ENCODE measurements around the gene ESPL1.
"Not testable (repeated sequence)": the region's sequence is repeated elsewhere in the genome, so short reads cannot be mapped to it uniquely, and the experiment has no call there.

The ESPL1 gene

GRCh38 chr12:53324779-53325510, 56.8 kb downstream of the ESPL1 start:
- Histone ChIP-seq H3K9ac (ENCODE audit: insufficient read length, low read depth) (peak overlapping the region; percentile 74), H3K36me3 (ENCODE audit: insufficient read depth, insufficient read length, low read length) (peaks cover 4% of the 10 kb centered on the region), H3K4me3 (ENCODE audit: insufficient read length, low read depth) (peak overlapping the region; percentile 40), H3K9me3 (ENCODE audit: insufficient read depth, low read length) (no peaks in the 10 kb centered on the region), H3K4me1 (ENCODE audit: insufficient read depth, insufficient read length) (peaks cover 12% of the 10 kb centered on the region), H3K27me3 (ENCODE audit: insufficient read depth, insufficient read length) (peaks cover 31% of the 10 kb centered on the region)
- DNase-seq (ENCODE audit: low read depth, low spot score) = peak; percentile 80
- no peak for TF ChIP-seq ZNF274 (IDR thresholded peaks at IDR 0.05; ENCODE audit: low read depth, low read length)

GRCh38 chr12:53325511-53326061, 57.5 kb downstream of the ESPL1 start:
- peaks cover 12% of the 10 kb centered on the region for H3K4me1 ChIP-seq (ENCODE audit: insufficient read depth, insufficient read length)
- no peak for TF ChIP-seq YY1 (IDR thresholded peaks at IDR 0.05; ENCODE audit: insufficient read depth, insufficient read length)
- no peak for TF ChIP-seq SUZ12 (IDR thresholded peaks at IDR 0.05; ENCODE audit: extremely low read depth, insufficient read depth, insufficient read length)
- no peak for TF ChIP-seq ZNF274 (IDR thresholded peaks at IDR 0.05; ENCODE audit: low read depth, low read length)
- H3K9me3 ChIP-seq (ENCODE audit: insufficient read depth, low read length) = no peaks in the 10 kb centered on the region
- peak overlapping the region; percentile 79 for H3K9ac ChIP-seq (ENCODE audit: insufficient read length, low read depth)
- DNase-seq (ENCODE audit: low read depth, low spot score) = no peak
- H3K4me3 ChIP-seq (ENCODE audit: insufficient read length, low read depth) = peak overlapping the region; percentile 40
- H3K27me3 ChIP-seq (ENCODE audit: insufficient read depth, insufficient read length) = peaks cover 31% of the 10 kb centered on the region
- H3K36me3 ChIP-seq (ENCODE audit: insufficient read depth, insufficient read length, low read length) = no peaks in the 10 kb centered on the region

- Histone ChIP-seq H3K4me1 (ENCODE audit: insufficient read depth, insufficient read length) (peaks cover 12% of the 10 kb centered on the region), H3K36me3 (ENCODE audit: insufficient read depth, insufficient read length, low read length) (no peaks in the 10 kb centered on the region), H3K9me3 (ENCODE audit: insufficient read depth, low read length) (no peaks in the 10 kb centered on the region), H3K27me3 (ENCODE audit: insufficient read depth, insufficient read length) (peaks cover 31% of the 10 kb centered on the region), H3K4me3 (ENCODE audit: insufficient read length, low read depth) (no peak overlapping the region), H3K9ac (ENCODE audit: insufficient read length, low read depth) (peak overlapping the region; percentile 22)
- DNase-seq (ENCODE audit: low read depth, low spot score) = no peak
- no peak for TF ChIP-seq YY1 (IDR thresholded peaks at IDR 0.05; ENCODE audit: insufficient read depth, insufficient read length)
- no peak for TF ChIP-seq ZNF274 (IDR thresholded peaks at IDR 0.05; ENCODE audit: low read depth, low read length)
- TF ChIP-seq SUZ12 (IDR thresholded peaks at IDR 0.05; ENCODE audit: extremely low read depth, insufficient read depth, insufficient read length) = no peak
These were observed 58.5 kb downstream of the ESPL1 start for GRCh38 chr12:53326460-53327185.

- Histone ChIP-seq H3K4me1 (ENCODE audit: insufficient read depth, insufficient read length) (peaks cover 12% of the 10 kb centered on the region), H3K9ac (ENCODE audit: insufficient read length, low read depth) (peak overlapping the region; percentile 52), H3K9me3 (ENCODE audit: insufficient read depth, low read length) (no peaks in the 10 kb centered on the region), H3K36me3 (ENCODE audit: insufficient read depth, insufficient read length, low read length) (no peaks in the 10 kb centered on the region), H3K27me3 (ENCODE audit: insufficient read depth, insufficient read length) (peaks cover 31% of the 10 kb centered on the region), H3K4me3 (ENCODE audit: insufficient read length, low read depth) (no peak overlapping the region)
- no peak for TF ChIP-seq SUZ12 (IDR thresholded peaks at IDR 0.05; ENCODE audit: extremely low read depth, insufficient read depth, insufficient read length)
- no peak for TF ChIP-seq ZNF274 (IDR thresholded peaks at IDR 0.05; ENCODE audit: low read depth, low read length)
- no peak for TF ChIP-seq YY1 (IDR thresholded peaks at IDR 0.05; ENCODE audit: insufficient read depth, insufficient read length)
- DNase-seq (ENCODE audit: low read depth, low spot score) = no peak
These were observed 59.4 kb downstream of the ESPL1 start for GRCh38 chr12:53327435-53328042.

- H3K27me3 ChIP-seq (ENCODE audit: insufficient read depth, insufficient read length) = peaks cover 31% of the 10 kb centered on the region
- no peak for TF ChIP-seq SUZ12 (IDR thresholded peaks at IDR 0.05; ENCODE audit: extremely low read depth, insufficient read depth, insufficient read length)
- no peak for TF ChIP-seq ZNF274 (IDR thresholded peaks at IDR 0.05; ENCODE audit: low read depth, low read length)
- TF ChIP-seq YY1 (IDR thresholded peaks at IDR 0.05; ENCODE audit: insufficient read depth, insufficient read length) = no peak
- peak overlapping the region; percentile 52 for H3K9ac ChIP-seq (ENCODE audit: insufficient read length, low read depth)
- H3K36me3 ChIP-seq (ENCODE audit: insufficient read depth, insufficient read length, low read length) = no peaks in the 10 kb centered on the region
- H3K4me3 ChIP-seq (ENCODE audit: insufficient read length, low read depth) = no peak overlapping the region
- no peaks in the 10 kb centered on the region for H3K9me3 ChIP-seq (ENCODE audit: insufficient read depth, low read length)
- H3K4me1 ChIP-seq (ENCODE audit: insufficient read depth, insufficient read length) = peaks cover 12% of the 10 kb centered on the region
- no peak for DNase-seq (ENCODE audit: low read depth, low spot score)
These were observed 59.9 kb downstream of the ESPL1 start for GRCh38 chr12:53328043-53328435.

- Histone ChIP-seq H3K4me3 (ENCODE audit: insufficient read length, low read depth) (no peak overlapping the region), H3K27me3 (ENCODE audit: insufficient read depth, insufficient read length) (peaks cover 29% of the 10 kb centered on the region), H3K4me1 (ENCODE audit: insufficient read depth, insufficient read length) (peaks cover 14% of the 10 kb centered on the region), H3K9ac (ENCODE audit: insufficient read length, low read depth) (no peak overlapping the region), H3K36me3 (ENCODE audit: insufficient read depth, insufficient read length, low read length) (no peaks in the 10 kb centered on the region), H3K9me3 (ENCODE audit: insufficient read depth, low read length) (no peaks in the 10 kb centered on the region)
- no peak for TF ChIP-seq SUZ12 (IDR thresholded peaks at IDR 0.05; ENCODE audit: extremely low read depth, insufficient read depth, insufficient read length)
- TF ChIP-seq YY1 (IDR thresholded peaks at IDR 0.05; ENCODE audit: insufficient read depth, insufficient read length) = no peak
- TF ChIP-seq ZNF274 (IDR thresholded peaks at IDR 0.05; ENCODE audit: low read depth, low read length) = no peak
- no peak for DNase-seq (ENCODE audit: low read depth, low spot score)
These were observed 62.6 kb downstream of the ESPL1 start for GRCh38 chr12:53330671-53331070.

- not testable (repeated sequence) for H3K9me3 ChIP-seq (ENCODE audit: insufficient read depth, low read length); DNase-seq (ENCODE audit: low read depth, low spot score); H3K36me3 ChIP-seq (ENCODE audit: insufficient read depth, insufficient read length, low read length)
These were observed 64.2 kb downstream of the ESPL1 start for GRCh38 chr12:53332339-53332738.

More at GRCh38 chr12:53332339-53332738, 64.2 kb downstream of the ESPL1 start:
- not testable (repeated sequence) for H3K9ac ChIP-seq (ENCODE audit: insufficient read length, low read depth); H3K4me3 ChIP-seq (ENCODE audit: insufficient read length, low read depth)
- H3K27me3 ChIP-seq (ENCODE audit: insufficient read depth, insufficient read length) = peaks cover 17% of the 10 kb centered on the region
- H3K4me1 ChIP-seq (ENCODE audit: insufficient read depth, insufficient read length) = peaks cover 22% of the 10 kb centered on the region

Measured in NT2/D1 (cell line).